C4-2B (cell line): Measurements from ENCODE around the gene DCTN3.

Experiments
- H3K27ac ChIP-seq: fragments of 450-650 bp; 2 replicates; pipeline ENCODE4 v1.5.1; 2017
- ZFX ChIP-seq: fragments of 450-650 bp; IDR thresholded peaks from 2 replicates; pipeline ENCODE4 v1.6.1; 2017
- TF ChIP-seq, protein P1 (sequence below): fragments of 450-650 bp; conservative IDR thresholded peaks from 2 replicates; pipeline ENCODE4 v1.5.1; 2017; ENCODE audit warnings: mild to moderate bottlenecking

DCTN3 gene

DNA sequence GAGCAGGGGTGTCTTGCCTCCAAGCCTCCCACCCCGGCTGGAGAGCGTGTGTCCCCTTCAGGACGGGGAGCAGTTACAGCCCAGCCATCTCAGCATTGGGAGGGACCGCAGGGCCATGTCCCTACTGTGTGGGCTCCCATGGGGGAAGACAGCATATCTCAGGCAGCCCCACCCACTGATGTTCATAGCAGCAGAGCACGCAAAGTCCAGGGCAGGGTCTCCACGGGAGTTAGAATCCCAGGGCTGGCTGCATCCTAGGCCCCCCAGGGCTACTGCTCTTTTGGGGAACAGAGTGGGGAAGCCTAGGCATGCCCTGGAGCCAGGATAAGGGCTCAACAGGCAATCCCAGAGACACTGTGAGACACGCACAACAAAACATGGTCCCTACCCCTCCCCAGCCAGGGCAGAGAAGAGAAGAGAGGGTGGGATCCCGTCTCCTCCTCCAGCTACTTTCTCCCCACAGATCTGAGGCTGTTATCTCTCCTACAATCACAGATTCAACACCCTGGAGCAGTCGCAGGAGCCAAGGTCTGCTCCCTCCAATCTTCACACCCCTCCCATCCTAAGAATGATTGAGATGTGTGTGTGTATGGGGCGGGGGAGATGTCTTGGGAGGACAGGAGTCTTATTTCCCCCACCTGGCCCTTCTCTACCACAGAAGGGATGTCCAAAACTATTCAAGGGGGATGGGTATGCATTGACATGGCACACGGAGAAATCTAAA lies 34.2 kb downstream of the DCTN3 start:
- TF ChIP-seq, protein P1, sequence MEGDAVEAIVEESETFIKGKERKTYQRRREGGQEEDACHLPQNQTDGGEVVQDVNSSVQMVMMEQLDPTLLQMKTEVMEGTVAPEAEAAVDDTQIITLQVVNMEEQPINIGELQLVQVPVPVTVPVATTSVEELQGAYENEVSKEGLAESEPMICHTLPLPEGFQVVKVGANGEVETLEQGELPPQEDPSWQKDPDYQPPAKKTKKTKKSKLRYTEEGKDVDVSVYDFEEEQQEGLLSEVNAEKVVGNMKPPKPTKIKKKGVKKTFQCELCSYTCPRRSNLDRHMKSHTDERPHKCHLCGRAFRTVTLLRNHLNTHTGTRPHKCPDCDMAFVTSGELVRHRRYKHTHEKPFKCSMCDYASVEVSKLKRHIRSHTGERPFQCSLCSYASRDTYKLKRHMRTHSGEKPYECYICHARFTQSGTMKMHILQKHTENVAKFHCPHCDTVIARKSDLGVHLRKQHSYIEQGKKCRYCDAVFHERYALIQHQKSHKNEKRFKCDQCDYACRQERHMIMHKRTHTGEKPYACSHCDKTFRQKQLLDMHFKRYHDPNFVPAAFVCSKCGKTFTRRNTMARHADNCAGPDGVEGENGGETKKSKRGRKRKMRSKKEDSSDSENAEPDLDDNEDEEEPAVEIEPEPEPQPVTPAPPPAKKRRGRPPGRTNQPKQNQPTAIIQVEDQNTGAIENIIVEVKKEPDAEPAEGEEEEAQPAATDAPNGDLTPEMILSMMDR = no peak
- TF ChIP-seq ZFX = no peak
- H3K27ac ChIP-seq = no peak overlapping the region

DNA sequence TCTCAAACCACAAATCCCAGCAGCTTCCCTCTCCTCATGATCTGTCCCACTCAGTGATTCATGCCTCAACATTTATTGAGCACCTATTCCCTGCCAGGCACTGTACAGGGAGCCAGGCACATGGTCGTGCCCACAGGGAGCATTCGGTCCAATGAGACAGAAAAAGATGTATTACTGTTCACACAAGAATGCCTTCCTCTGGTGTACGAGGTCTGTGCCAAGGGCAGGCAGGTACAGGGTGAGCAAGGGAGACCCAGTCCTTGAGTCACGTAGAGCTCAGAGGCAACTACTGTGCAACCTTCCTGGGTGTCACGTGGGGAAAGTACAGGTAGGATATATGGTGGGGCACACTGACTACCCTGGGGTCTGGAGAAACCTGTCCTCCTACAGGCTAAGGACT lies 35.3 kb downstream of the DCTN3 start:
- no peak overlapping the region for H3K27ac ChIP-seq
- TF ChIP-seq, protein P1 = no peak
- TF ChIP-seq ZFX = no peak

DNA sequence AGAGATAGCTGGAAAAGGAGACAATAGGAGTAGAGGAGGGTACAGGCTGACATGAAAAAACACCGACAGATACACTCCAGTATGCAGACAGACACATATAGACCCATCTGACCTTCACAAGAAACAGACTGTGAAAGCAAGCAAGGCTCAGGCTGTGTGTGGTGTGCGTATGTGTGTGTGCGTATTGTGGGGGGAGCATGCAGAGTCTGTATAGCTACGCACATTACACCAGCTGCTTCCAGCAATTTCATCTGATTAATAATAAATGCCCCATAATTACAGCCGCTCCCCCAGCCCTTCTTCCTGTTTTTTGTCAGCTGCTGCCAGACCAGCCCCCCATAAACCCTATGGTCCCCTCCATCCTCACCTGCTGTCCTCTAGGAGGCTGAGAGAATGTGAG lies 37.5 kb downstream of the DCTN3 start:
- TF ChIP-seq, protein P1 = no peak
- TF ChIP-seq ZFX = no peak

DNA sequence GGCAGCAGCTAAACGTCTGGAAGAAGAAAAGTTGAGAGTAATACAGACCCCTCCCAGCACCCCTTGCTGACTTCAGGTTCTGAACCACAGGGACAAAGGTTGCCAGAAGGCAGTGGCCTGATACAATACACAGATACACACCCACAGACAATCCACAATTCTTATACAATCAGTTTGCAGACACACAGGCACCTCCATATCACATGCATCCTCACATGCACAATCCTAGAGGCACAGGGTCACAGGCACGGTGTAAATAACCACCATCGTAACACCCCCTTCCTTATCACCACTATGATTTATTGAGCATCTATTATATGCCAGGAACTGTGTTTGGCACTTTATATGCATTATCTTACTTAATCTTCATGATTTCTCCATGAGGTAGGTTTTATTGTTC lies 39.0 kb downstream of the DCTN3 start:
- no peak for TF ChIP-seq ZFX
- TF ChIP-seq, protein P1 = no peak
- no peak overlapping the region for H3K27ac ChIP-seq

More for the DNA sequence above, 37.5 kb downstream of the DCTN3 start:
- no peak overlapping the region for H3K27ac ChIP-seq

DNA sequence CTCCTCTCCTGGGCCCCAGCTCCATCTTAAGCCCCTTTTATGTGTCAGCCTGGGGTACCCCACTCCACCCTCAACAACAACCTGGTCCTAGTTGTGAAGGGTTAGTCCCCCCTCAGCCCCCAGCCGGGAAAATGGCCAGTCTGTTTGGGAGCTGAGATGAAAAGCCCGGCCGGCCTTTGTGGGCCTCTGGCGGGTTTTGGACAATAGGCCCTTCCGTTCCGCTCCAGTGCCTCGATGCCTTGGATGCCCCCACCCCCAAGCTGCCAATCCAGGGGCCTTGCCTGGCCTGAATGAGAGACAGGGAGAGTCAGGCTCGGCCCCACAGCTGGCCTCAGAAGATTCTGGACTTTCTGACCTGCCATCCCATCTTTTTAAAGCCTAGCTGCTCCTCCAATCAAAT lies 39.9 kb downstream of the DCTN3 start:
- H3K27ac ChIP-seq = no peak overlapping the region
- TF ChIP-seq ZFX = no peak
- TF ChIP-seq, protein P1 = no peak

DNA sequence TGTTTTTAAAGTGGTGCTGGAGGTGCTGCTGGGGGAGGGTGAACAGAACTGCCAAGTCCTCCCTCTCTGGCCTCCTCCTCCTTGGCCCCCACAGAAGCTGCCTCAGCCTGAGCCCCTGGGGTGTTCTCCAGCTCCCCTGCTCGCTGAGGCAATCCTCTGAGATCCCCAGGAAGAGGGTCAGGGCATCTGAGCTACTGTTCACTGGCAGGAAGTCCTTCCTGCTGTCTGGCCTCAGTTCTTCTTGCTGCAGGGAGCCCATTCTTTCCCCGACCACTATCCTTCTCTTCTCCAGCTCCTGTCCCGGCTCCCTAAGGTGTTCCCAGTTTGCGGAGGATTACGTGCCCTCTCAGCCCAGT lies 40.5 kb downstream of the DCTN3 start:
- no peak overlapping the region for H3K27ac ChIP-seq
- TF ChIP-seq, protein P1 = no peak
- TF ChIP-seq ZFX = no peak

DNA sequence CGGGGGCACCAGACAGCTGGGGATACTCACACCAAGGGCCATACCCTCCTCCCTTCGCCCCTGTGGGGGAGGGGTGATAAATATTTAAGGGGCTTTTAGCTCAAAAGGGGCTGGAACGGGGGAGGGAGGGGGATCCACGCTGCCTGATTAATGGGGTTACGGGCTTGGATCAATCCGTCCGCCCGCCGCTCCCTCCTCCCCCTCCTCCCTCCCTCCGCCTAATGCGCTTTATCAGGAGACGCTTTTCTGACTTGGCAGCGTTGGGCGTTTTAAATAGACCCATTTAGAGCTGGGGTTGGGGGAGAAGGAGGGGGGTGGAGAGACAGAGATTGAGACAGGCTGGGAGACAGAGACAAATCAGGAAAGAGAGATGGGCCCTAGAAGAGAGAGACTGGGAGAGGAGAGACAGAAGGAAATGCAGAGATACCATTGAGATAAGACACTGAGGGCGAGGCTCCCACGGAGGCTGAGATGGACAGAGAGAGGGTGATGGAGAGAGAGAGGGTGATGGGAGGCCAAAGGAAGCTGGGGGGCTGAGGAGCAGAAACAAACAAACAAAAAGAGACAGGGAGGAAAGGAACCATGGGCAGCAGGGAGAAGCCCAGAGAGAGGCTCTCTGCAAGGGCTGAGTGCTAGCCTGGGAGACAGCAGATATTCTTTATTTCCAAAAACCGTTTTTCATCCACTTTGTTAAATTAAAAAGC lies 41.0 kb downstream of the DCTN3 start:
- TF ChIP-seq, protein P1 = no peak
- TF ChIP-seq ZFX = no peak
- no peak overlapping the region for H3K27ac ChIP-seq
